ENCODE results near the gene UBE3B.

Gene UBE3B

DNA sequence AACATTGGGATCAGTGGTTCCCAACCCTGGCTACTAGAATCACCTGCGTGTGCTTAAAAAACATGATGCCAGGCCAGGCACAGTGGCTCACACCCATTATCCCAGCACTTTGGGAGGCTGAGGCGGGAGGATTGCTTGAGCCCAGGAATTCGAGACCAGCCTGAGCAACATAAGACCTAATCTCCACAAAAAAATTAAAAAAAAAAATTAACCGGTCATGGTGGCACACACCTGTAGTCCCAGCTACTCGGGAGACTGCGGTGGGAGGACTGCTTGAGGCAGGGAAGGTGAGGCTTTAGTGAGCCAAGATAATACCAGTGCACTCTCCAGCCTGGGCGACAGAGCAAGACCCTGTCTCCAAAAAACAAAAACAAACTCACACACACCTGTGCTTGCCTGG is 2.3 kb upstream of the UBE3B start:
- Histone ChIP-seq H3K27ac (no peak overlapping the region), H3K9me3 (ENCODE audit: severe bottlenecking) (no peaks in the 10 kb centered on the region), H3K4me3 (ENCODE audit: low read depth, low read length) (no peak overlapping the region), H3K27me3 (ENCODE audit: insufficient read depth, low read depth, severe bottlenecking) (no peaks in the 10 kb centered on the region), H3K36me3 (peaks cover 8% of the 10 kb centered on the region)
- DNase-seq: no peak
- TF ChIP-seq, protein P1, sequence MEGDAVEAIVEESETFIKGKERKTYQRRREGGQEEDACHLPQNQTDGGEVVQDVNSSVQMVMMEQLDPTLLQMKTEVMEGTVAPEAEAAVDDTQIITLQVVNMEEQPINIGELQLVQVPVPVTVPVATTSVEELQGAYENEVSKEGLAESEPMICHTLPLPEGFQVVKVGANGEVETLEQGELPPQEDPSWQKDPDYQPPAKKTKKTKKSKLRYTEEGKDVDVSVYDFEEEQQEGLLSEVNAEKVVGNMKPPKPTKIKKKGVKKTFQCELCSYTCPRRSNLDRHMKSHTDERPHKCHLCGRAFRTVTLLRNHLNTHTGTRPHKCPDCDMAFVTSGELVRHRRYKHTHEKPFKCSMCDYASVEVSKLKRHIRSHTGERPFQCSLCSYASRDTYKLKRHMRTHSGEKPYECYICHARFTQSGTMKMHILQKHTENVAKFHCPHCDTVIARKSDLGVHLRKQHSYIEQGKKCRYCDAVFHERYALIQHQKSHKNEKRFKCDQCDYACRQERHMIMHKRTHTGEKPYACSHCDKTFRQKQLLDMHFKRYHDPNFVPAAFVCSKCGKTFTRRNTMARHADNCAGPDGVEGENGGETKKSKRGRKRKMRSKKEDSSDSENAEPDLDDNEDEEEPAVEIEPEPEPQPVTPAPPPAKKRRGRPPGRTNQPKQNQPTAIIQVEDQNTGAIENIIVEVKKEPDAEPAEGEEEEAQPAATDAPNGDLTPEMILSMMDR (IDR thresholded peaks at IDR 0.05; ENCODE audit: low read depth, low read length): no peak

DNA sequence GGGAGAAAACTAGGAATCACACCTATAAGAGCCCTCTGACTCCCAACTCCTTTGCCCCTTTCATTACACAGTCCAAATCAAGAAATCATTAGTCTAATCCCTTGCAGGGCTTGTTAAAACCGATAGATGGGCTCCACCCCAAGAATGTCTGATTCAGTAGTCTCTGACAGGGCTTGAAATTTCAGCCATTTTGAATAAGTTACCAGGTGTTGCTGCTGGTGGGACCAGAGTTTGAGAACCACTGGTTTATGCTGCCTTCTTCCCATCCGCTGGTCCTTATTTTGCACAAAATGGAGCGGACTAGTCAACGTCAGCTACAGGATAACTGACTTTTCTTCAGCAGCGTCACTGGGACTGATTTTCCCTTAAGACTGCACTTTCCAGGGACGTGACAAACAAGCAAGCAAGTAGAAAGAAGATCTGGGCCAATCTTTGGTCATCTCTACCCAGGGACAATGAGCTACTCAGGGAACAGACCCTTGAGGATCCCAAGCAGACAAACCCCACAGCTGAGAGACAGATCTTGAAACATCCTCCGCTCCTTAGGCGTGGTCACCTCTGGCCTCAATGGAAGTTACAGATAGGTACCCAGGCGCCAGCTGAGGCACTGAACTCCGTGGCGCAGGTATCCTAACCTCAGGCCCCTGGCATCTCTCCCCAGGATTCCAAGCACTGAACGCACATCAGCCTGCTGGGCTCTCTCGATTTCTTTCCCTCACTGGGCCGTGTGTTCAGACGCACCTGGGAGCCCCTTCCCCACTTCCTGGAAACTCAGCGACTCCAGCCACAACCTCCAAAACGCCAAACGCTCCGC is 1.2 kb upstream of the UBE3B start:
- Histone ChIP-seq H3K27ac (peak overlapping the region; percentile 98), H3K27me3 (ENCODE audit: insufficient read depth, low read depth, severe bottlenecking) (no peaks in the 10 kb centered on the region), H3K9me3 (ENCODE audit: severe bottlenecking) (no peaks in the 10 kb centered on the region), H3K36me3 (peaks cover 8% of the 10 kb centered on the region), H3K4me3 (ENCODE audit: low read depth, low read length) (peak overlapping the region; percentile 98)
- TF ChIP-seq, protein P1 (IDR thresholded peaks at IDR 0.05; ENCODE audit: low read depth, low read length): no peak
- no peak for DNase-seq

DNA sequence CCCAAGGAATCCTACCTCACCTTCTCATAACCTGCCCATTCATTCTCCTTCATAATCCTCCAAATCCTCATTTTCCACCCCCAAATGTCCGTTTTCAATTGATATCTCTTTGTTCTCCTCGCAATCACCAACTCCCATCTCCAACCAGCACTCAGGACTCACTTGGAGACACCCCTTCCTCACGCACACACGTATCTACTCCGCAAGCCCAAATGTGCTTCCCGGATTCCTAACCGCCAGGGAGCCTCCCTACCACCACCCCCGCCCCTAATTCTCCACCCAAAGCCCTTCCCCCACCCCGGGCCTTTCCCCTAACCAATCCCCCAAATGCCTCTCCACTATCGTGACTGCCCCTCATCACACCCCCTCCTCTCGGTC is 638 bp upstream of the UBE3B start:
- Histone ChIP-seq H3K4me3 (ENCODE audit: low read depth, low read length) (peak overlapping the region; percentile 98), H3K9me3 (ENCODE audit: severe bottlenecking) (no peaks in the 10 kb centered on the region), H3K27ac (peak overlapping the region; percentile 98), H3K36me3 (peaks cover 8% of the 10 kb centered on the region), H3K27me3 (ENCODE audit: insufficient read depth, low read depth, severe bottlenecking) (no peaks in the 10 kb centered on the region)
- DNase-seq: no peak
- TF ChIP-seq, protein P1 (IDR thresholded peaks at IDR 0.05; ENCODE audit: low read depth, low read length): no peak

DNA sequence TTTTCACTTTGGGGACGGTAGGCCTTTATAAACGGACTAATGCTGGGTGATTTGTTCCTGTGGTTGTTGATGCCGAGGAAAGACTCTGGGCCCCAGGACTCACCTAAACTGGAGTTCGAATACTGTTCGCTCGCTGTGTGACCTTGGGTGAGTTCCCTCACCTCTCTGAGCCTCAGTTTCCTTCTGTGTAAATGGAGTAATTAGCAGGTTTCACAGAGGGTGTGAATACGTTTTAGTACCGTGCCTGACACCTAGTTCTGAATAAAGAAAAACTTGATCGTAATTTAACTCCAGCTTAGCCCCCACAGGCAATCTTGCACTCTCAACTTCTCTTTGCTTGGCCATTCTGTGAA is 505 bp downstream of the UBE3B start:
- no peak for DNase-seq
- H3K27ac ChIP-seq: peak overlapping the region; percentile 98
- peaks cover 4% of the 10 kb centered on the region for H3K36me3 ChIP-seq
- TF ChIP-seq, protein P1 (IDR thresholded peaks at IDR 0.05; ENCODE audit: low read depth, low read length): no peak
- no peaks in the 10 kb centered on the region for H3K9me3 ChIP-seq (ENCODE audit: severe bottlenecking)
- H3K4me3 ChIP-seq (ENCODE audit: low read depth, low read length): peak overlapping the region; percentile 98
- no peaks in the 10 kb centered on the region for H3K27me3 ChIP-seq (ENCODE audit: insufficient read depth, low read depth, severe bottlenecking)

DNA sequence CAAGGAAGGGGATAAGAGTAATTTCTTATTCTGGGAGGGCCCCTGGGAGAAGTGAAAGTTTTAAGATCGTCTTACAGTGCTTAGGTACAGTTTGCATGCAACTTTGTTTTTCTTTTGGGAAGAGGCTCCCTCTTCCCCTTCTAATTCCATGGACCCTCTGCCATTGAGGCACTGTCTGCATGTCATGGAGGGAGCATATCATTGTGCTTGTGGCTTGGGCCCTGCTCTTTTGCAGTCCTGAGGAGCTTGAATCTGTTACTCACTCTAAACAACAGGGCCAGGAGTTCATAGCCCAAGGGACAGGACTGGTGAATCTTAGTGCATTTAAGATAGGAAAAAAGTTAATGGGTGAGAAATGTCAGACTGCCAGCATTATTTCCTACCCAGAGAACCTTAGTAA is 2.3 kb downstream of the UBE3B start:
- H3K36me3 ChIP-seq: peaks cover under 1% of the 10 kb centered on the region
- TF ChIP-seq, protein P1 (IDR thresholded peaks at IDR 0.05; ENCODE audit: low read depth, low read length): no peak
- no peaks in the 10 kb centered on the region for H3K9me3 ChIP-seq (ENCODE audit: severe bottlenecking)
- no peak for DNase-seq
- H3K4me3 ChIP-seq (ENCODE audit: low read depth, low read length): no peak overlapping the region
- H3K27ac ChIP-seq: no peak overlapping the region
- no peaks in the 10 kb centered on the region for H3K27me3 ChIP-seq (ENCODE audit: insufficient read depth, low read depth, severe bottlenecking)

DNA sequence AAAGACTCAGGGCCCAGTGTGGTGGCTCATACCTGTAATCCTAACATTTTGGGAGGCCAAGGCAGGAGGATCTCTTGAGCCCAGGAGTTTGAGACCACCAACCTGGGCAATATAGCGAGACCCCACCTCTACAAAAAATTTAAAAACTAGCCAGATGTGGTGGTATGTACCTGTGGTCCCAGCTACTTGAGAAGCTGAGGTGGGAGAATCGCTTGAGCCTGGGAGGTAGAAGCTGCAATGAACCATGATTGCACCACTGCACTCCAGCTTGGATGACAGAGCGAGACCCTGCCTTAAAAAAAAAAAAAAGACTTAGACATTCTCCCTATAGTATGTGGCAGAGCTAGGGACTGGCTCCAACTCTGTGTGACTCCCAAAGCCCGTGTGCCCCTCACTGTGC is 2.9 kb downstream of the UBE3B start:
- H3K36me3 ChIP-seq: peaks cover 7% of the 10 kb centered on the region
- no peak overlapping the region for H3K27ac ChIP-seq
- no peaks in the 10 kb centered on the region for H3K9me3 ChIP-seq (ENCODE audit: severe bottlenecking)
- H3K4me3 ChIP-seq (ENCODE audit: low read depth, low read length): no peak overlapping the region
- TF ChIP-seq, protein P1 (IDR thresholded peaks at IDR 0.05; ENCODE audit: low read depth, low read length): no peak
- DNase-seq: no peak
- no peaks in the 10 kb centered on the region for H3K27me3 ChIP-seq (ENCODE audit: insufficient read depth, low read depth, severe bottlenecking)
